ENCODE results near the gene GPANK1.

GPANK1 gene

GRCh38 chr6:31615748-31616147 lies 49.0 kb downstream of the GPANK1 start:
- Mint-ChIP-seq H3K4me3 (peak overlapping the region; percentile 41 to 44), H3K36me3 (peaks cover 0 to 2% of the 10 kb centered on the region in 2 donors)

GRCh38 chr6:31614684-31615578 lies 49.9 kb downstream of the GPANK1 start, which contains the start of gene AIF1:
AIF1 (plus strand) TSS chr6:31615234; CDS start chr6:31615330, 96 bp downstream.
- no peaks in the 10 kb centered on the region for H3K9me3 Mint-ChIP-seq
- peak; percentile 45 to 56 for ATAC-seq (replicated peaks)
- H3K27me3 Mint-ChIP-seq: no peaks in the 10 kb centered on the region
- peak within 1 kb of the TSS; percentile 63 to 67 for H3K4me3 Mint-ChIP-seq
- H3K4me1 Mint-ChIP-seq: peaks cover 29 to 33% of the 10 kb centered on the region in 2 donors
- DNase-seq: no peak
- peak within 1 kb of the TSS; percentile 89 for H3K27ac Mint-ChIP-seq
- H3K36me3 Mint-ChIP-seq: peaks cover 0 to 2% of the 10 kb centered on the region in 2 donors

More at GRCh38 chr6:31615748-31616147, 49.0 kb downstream of the GPANK1 start:
- Mint-ChIP-seq H3K27me3 (no peaks in the 10 kb centered on the region), H3K4me1 (peaks cover 29 to 33% of the 10 kb centered on the region in 2 donors), H3K9me3 (no peaks in the 10 kb centered on the region), H3K27ac (peak overlapping the region; percentile 89)
- DNase-seq (no peak), ATAC-seq (replicated peaks) (no peak)

- Mint-ChIP-seq H3K4me1 (peaks cover 29 to 33% of the 10 kb centered on the region in 2 donors), H3K9me3 (no peaks in the 10 kb centered on the region), H3K27me3 (no peaks in the 10 kb centered on the region), H3K36me3 (peaks cover 0 to 2% of the 10 kb centered on the region in 2 donors), H3K4me3 (peak overlapping the region in 1 of 2 donors; percentile 32), H3K27ac (peak overlapping the region; percentile 42)
- peak; percentile 71 to 81 for ATAC-seq (replicated peaks)
- DNase-seq: no peak
Measured at GRCh38 chr6:31614075-31614619, 50.6 kb downstream of the GPANK1 start.

Data from stimulated activated naive B cell treated with anti-CD40 and anti-IgM and Interleukin-4, amounts not matched to agents 10 μg/mL and 1 μg/mL and 100 μg/mL, for 72 hours (primary cell).